Large intestine (tissue), 3 donors: Measurements from ENCODE around the gene SLC39A11. TPM values are rescaled to one million over a fixed set of nuclear protein-coding genes. Genes with fewer than 3 reads are reported as not detected.

ENCODE experiments used
- DNase-seq, 2 donors: peaks; one replicate each; pipeline versions ENCODE4 v3.0.0 to v3.0.0-alpha.2; 2013
- H3K27ac ChIP-seq: one replicate; pipeline ENCODE4 v1.5.1; 2013; ENCODE audit warnings: low read length
- H3K27me3 ChIP-seq: 2 replicates; pipeline ENCODE4 v1.6.1; 2013; ENCODE audit warnings: low read length; ENCODE audit not compliant: control insufficient read depth, insufficient read depth
- H3K36me3 ChIP-seq: 2 replicates; pipeline ENCODE4 v1.6.1; 2013; ENCODE audit warnings: low read length; ENCODE audit not compliant: control insufficient read depth, insufficient read depth
- H3K4me1 ChIP-seq: one replicate; pipeline ENCODE4 v1.6.1; 2013; ENCODE audit warnings: low read length; ENCODE audit not compliant: control insufficient read depth, insufficient read depth
- H3K4me3 ChIP-seq: one replicate; pipeline ENCODE4 v1.5.1; 2013; ENCODE audit warnings: low read length
- H3K9me3 ChIP-seq: one replicate; pipeline ENCODE4 v1.6.1; 2013; ENCODE audit warnings: mild to moderate bottlenecking, low read depth, low read length, moderate library complexity; ENCODE audit not compliant: control insufficient read depth
- WGBS: methylation state at CpG from one replicate; pipeline ENCODE4 v1.1.5; 2013; ENCODE audit warnings: low lambda C conversion rate; ENCODE audit not compliant: insufficient coverage; 5-methylcytosine and 5-hydroxymethylcytosine counted together
- polyA plus RNA-seq: library from polyadenylated mRNA; unstranded; fragments of 120-200 nt; gene quantifications from one replicate; pipeline ENCODE4 v1.2.1, GENCODE V29; 2013

The SLC39A11 gene
- polyA plus RNA-seq, 1 donor = 46.2 TPM

- H3K27ac ChIP-seq = no peak overlapping the region
- H3K4me3 ChIP-seq = no peak overlapping the region
- no peaks in the 10 kb centered on the region for H3K36me3 ChIP-seq
- H3K4me1 ChIP-seq = peaks cover 29% of the 10 kb centered on the region
- H3K27me3 ChIP-seq = no peaks in the 10 kb centered on the region
- H3K9me3 ChIP-seq = no peaks in the 10 kb centered on the region
- no peak for DNase-seq
- WGBS = no CpG with 5 or more reads among the region's 6 CpGs
Observed at GRCh38 chr17:72927146-72927545, 165.3 kb downstream of the SLC39A11 start.

GRCh38 chr17:72926171-72926570 is 166.3 kb downstream of the SLC39A11 start:
- Histone ChIP-seq H3K4me3 (no peak overlapping the region), H3K27ac (no peak overlapping the region), H3K4me1 (peaks cover 22% of the 10 kb centered on the region), H3K9me3 (no peaks in the 10 kb centered on the region), H3K36me3 (no peaks in the 10 kb centered on the region), H3K27me3 (no peaks in the 10 kb centered on the region)
- WGBS = no CpG with 5 or more reads among the region's 1 CpG
- no peak for DNase-seq

GRCh38 chr17:72924196-72924595 is 168.3 kb downstream of the SLC39A11 start:
- H3K27me3 ChIP-seq = no peaks in the 10 kb centered on the region
- no peaks in the 10 kb centered on the region for H3K9me3 ChIP-seq
- no peak overlapping the region for H3K4me3 ChIP-seq
- peak in 1 of 2 donors; percentile 53 for DNase-seq
- no CpG with 5 or more reads among the region's 2 CpGs for WGBS
- no peak overlapping the region for H3K27ac ChIP-seq
- H3K4me1 ChIP-seq = peaks cover 22% of the 10 kb centered on the region
- no peaks in the 10 kb centered on the region for H3K36me3 ChIP-seq

GRCh38 chr17:72922219-72922618 is 170.3 kb downstream of the SLC39A11 start:
- DNase-seq = peak; percentile 32 to 83
- Histone ChIP-seq H3K4me3 (no peak overlapping the region), H3K27me3 (no peaks in the 10 kb centered on the region), H3K27ac (peak overlapping the region; percentile 23), H3K9me3 (no peaks in the 10 kb centered on the region), H3K4me1 (peaks cover 11% of the 10 kb centered on the region), H3K36me3 (no peaks in the 10 kb centered on the region)
- WGBS = 20% methylated on average over 1 of the region's 3 CpGs

GRCh38 chr17:72921347-72922054 is 171.0 kb downstream of the SLC39A11 start:
- 100% methylated on average over 2 of the region's 5 CpGs for WGBS
- H3K27me3 ChIP-seq = no peaks in the 10 kb centered on the region

GRCh38 chr17:72920513-72920912 is 172.0 kb downstream of the SLC39A11 start:
- H3K27ac ChIP-seq = no peak overlapping the region
- no CpG with 5 or more reads among the region's 2 CpGs for WGBS
- no peak for DNase-seq
- no peak overlapping the region for H3K4me3 ChIP-seq
- no peaks in the 10 kb centered on the region for H3K27me3 ChIP-seq
- no peaks in the 10 kb centered on the region for H3K9me3 ChIP-seq
- no peaks in the 10 kb centered on the region for H3K36me3 ChIP-seq
- peaks cover 11% of the 10 kb centered on the region for H3K4me1 ChIP-seq

More at GRCh38 chr17:72921347-72922054, 171.0 kb downstream of the SLC39A11 start:
- H3K36me3 ChIP-seq = no peaks in the 10 kb centered on the region
- H3K27ac ChIP-seq = no peak overlapping the region
- H3K4me1 ChIP-seq = peaks cover 11% of the 10 kb centered on the region
- no peak for DNase-seq
- H3K4me3 ChIP-seq = no peak overlapping the region
- H3K9me3 ChIP-seq = no peaks in the 10 kb centered on the region

- no peaks in the 10 kb centered on the region for H3K36me3 ChIP-seq
- no peaks in the 10 kb centered on the region for H3K9me3 ChIP-seq
- H3K27me3 ChIP-seq = no peaks in the 10 kb centered on the region
- no peak for DNase-seq
- WGBS = 100% methylated on average over 1 of the region's 8 CpGs
- H3K4me1 ChIP-seq = no peaks in the 10 kb centered on the region
- H3K4me3 ChIP-seq = no peak overlapping the region
- H3K27ac ChIP-seq = no peak overlapping the region
Observed at GRCh38 chr17:72916991-72917390, 175.5 kb downstream of the SLC39A11 start.

- Histone ChIP-seq H3K27me3 (no peaks in the 10 kb centered on the region), H3K27ac (no peak overlapping the region), H3K4me3 (no peak overlapping the region), H3K9me3 (no peaks in the 10 kb centered on the region), H3K4me1 (no peaks in the 10 kb centered on the region), H3K36me3 (no peaks in the 10 kb centered on the region)
- DNase-seq = no peak
- WGBS = no CpG with 5 or more reads among the region's 10 CpGs
Observed at GRCh38 chr17:72915625-72916081, 176.8 kb downstream of the SLC39A11 start.

GRCh38 chr17:72913142-72913682 is 179.3 kb downstream of the SLC39A11 start:
- no peak overlapping the region for H3K4me3 ChIP-seq
- WGBS = 93% methylated on average over 2 of the region's 5 CpGs
- no peak for DNase-seq
- H3K27ac ChIP-seq = no peak overlapping the region
- H3K9me3 ChIP-seq = no peaks in the 10 kb centered on the region
- no peaks in the 10 kb centered on the region for H3K4me1 ChIP-seq
- peaks cover 3% of the 10 kb centered on the region for H3K36me3 ChIP-seq
- H3K27me3 ChIP-seq = no peaks in the 10 kb centered on the region

- no peak overlapping the region for H3K27ac ChIP-seq
- peaks cover 4% of the 10 kb centered on the region for H3K36me3 ChIP-seq
- WGBS = no CpG with 5 or more reads among the region's 3 CpGs
- no peaks in the 10 kb centered on the region for H3K9me3 ChIP-seq
- peaks cover 5% of the 10 kb centered on the region for H3K4me1 ChIP-seq
- DNase-seq = no peak
- no peaks in the 10 kb centered on the region for H3K27me3 ChIP-seq
- no peak overlapping the region for H3K4me3 ChIP-seq
Observed at GRCh38 chr17:72906306-72906705, 186.2 kb downstream of the SLC39A11 start.

GRCh38 chr17:72903522-72903921 is 189.0 kb downstream of the SLC39A11 start:
- H3K36me3 ChIP-seq = peaks cover 2% of the 10 kb centered on the region
- peaks cover 13% of the 10 kb centered on the region for H3K4me1 ChIP-seq
- no peak for DNase-seq
- H3K27ac ChIP-seq = no peak overlapping the region
- WGBS = no CpG with 5 or more reads among the region's 4 CpGs
- H3K27me3 ChIP-seq = no peaks in the 10 kb centered on the region
- H3K4me3 ChIP-seq = no peak overlapping the region
- H3K9me3 ChIP-seq = no peaks in the 10 kb centered on the region
